ENCODE data around the gene C6orf132. TPM values are rescaled to one million over a fixed set of nuclear protein-coding genes. Genes with fewer than 3 reads are reported as not detected.

Gene C6orf132
- total and polyA plus RNA-seq, 2 of the 4 experiments (the other 2 are of a cell fraction), result 0.72 to 1.7 TPM

DNA sequence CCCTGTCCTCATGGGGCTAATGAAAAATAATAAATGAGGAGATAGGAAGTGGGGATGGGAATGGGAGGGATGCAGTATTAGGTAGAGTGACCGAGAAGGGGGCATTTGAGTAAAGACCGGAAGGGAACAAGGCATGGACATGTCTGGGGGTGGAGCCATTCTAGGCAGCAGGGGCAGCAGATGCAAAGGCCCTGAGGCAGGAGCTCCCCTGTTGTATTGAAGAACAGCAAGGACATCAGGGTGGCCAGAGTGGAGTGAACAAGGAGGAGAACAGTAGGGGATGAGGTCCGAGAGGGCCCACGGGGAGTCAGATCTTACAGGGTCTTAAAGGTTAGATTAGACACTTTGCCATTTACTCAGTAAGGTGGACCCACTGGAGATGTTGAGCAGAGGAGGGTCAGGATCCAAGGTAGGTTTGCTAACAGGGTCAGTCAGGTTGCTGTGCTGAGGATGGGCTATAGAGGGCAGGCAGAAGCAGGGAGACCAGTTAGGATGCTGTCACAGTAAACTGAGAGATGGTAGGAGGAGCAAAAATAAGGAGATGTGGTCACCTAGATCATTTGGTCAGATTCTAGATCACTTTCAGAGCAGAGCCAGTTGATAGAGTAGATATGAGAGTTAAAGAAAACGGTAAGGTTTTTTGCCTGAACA is 73.4 kb downstream of the C6orf132 start:
- Histone ChIP-seq H3K9me1 (ENCODE audit: insufficient read depth, low read length) (no peaks in the 10 kb centered on the region), H3K36me3 (ENCODE audit: control insufficient read depth, insufficient read depth, low read length) (peaks cover 58% of the 10 kb centered on the region), H2BK15ac (ENCODE audit: low read depth, low read length) (no peak overlapping the region), H2AFZ (replicated peaks; ENCODE audit: low read length, poor library complexity) (no peak overlapping the region), H3K27ac (ENCODE audit: insufficient read depth, low read length) (no peak overlapping the region), H4K8ac (ENCODE audit: low read depth in 2 of 2, low read length in 2 of 2) (no peak overlapping the region), H3K4ac (ENCODE audit: low read depth, low read length) (no peak overlapping the region), H2BK20ac (ENCODE audit: low read depth, low read length) (no peak overlapping the region), H3K56ac (ENCODE audit: extremely low read depth, insufficient read depth, low read length) (no peak overlapping the region), H3K23ac (ENCODE audit: low read depth, low read length) (no peak overlapping the region), H3K4me3 (ENCODE audit: insufficient read depth, low read depth, low read length) (no peak overlapping the region), H2AK9ac (replicated peaks; ENCODE audit: low read depth, low read length, poor library complexity) (no peak overlapping the region), H3K14ac (replicated peaks; ENCODE audit: low read depth, low read length) (no peak overlapping the region), H3K4me1 (ENCODE audit: control insufficient read depth, insufficient read depth, low read length) (no peaks in the 10 kb centered on the region), H3K9ac (ENCODE audit: low read depth, low read length) (no peak overlapping the region), H2AK5ac (ENCODE audit: low read depth, low read length) (no peak overlapping the region), H2BK120ac (ENCODE audit: low read depth, low read length) (no peak overlapping the region), H3K9me3 (ENCODE audit: control insufficient read depth, insufficient read depth, low read length) (no peaks in the 10 kb centered on the region), H3K79me1 (ENCODE audit: low read depth in 1 of 2, low read length in 2 of 2) (no peaks in the 10 kb centered on the region), H2BK5ac (ENCODE audit: low read depth, low read length, poor library complexity, severe bottlenecking) (no peak overlapping the region), H3K18ac (ENCODE audit: low read depth, low read length) (no peak overlapping the region), H3K4me2 (ENCODE audit: low read depth, low read length) (no peak overlapping the region), H3K27me3 (ENCODE audit: control insufficient read depth, insufficient read depth, low read length) (no peaks in the 10 kb centered on the region), H4K91ac (ENCODE audit: insufficient read depth, low read depth, low read length) (no peak overlapping the region), H4K20me1 (ENCODE audit: insufficient read depth, low read length) (no peaks in the 10 kb centered on the region), H4K5ac (ENCODE audit: low read depth, low read length) (no peak overlapping the region)
- ATAC-seq (ENCODE audit: low read depth) (no peak), DNase-seq (no peak)
- in situ Hi-C loops (cut with MboI; ENCODE audit: low sequenced_read_pairs), result no loop called here
- dilution Hi-C loops (cut with HindIII; ENCODE audit: low sequenced_read_pairs, unreplicated experiment), result no loop called here
- ChIA-PET CTCF (no interaction called here), POLR2A (ENCODE audit: unreplicated experiment) (no interaction called here)
- intact Hi-C loops (cut with micrococcal nuclease), result no loop called here
- TF ChIP-seq, protein P1, sequence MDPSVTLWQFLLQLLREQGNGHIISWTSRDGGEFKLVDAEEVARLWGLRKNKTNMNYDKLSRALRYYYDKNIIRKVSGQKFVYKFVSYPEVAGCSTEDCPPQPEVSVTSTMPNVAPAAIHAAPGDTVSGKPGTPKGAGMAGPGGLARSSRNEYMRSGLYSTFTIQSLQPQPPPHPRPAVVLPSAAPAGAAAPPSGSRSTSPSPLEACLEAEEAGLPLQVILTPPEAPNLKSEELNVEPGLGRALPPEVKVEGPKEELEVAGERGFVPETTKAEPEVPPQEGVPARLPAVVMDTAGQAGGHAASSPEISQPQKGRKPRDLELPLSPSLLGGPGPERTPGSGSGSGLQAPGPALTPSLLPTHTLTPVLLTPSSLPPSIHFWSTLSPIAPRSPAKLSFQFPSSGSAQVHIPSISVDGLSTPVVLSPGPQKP (IDR thresholded peaks at IDR 0.05; ENCODE audit: borderline replicate concordance, low read depth, low read length), result no peak
- TF ChIP-seq MAZ (IDR thresholded peaks at IDR 0.05; ENCODE audit: borderline replicate concordance, low read depth, low read length), result no peak
- TF ChIP-seq, protein P2, sequence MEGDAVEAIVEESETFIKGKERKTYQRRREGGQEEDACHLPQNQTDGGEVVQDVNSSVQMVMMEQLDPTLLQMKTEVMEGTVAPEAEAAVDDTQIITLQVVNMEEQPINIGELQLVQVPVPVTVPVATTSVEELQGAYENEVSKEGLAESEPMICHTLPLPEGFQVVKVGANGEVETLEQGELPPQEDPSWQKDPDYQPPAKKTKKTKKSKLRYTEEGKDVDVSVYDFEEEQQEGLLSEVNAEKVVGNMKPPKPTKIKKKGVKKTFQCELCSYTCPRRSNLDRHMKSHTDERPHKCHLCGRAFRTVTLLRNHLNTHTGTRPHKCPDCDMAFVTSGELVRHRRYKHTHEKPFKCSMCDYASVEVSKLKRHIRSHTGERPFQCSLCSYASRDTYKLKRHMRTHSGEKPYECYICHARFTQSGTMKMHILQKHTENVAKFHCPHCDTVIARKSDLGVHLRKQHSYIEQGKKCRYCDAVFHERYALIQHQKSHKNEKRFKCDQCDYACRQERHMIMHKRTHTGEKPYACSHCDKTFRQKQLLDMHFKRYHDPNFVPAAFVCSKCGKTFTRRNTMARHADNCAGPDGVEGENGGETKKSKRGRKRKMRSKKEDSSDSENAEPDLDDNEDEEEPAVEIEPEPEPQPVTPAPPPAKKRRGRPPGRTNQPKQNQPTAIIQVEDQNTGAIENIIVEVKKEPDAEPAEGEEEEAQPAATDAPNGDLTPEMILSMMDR (conservative IDR thresholded peaks at IDR 0.05; ENCODE audit: low read depth, low read length), result no peak
- no peak for TF ChIP-seq CHD1 (IDR thresholded peaks at IDR 0.05; ENCODE audit: low read depth, low read length)
- TF ChIP-seq RAD21 (IDR thresholded peaks at IDR 0.05; ENCODE audit: low read length), result no peak
- no peak for TF ChIP-seq SMC3 (IDR thresholded peaks at IDR 0.05; ENCODE audit: low read depth, low read length)
- no peak for TF ChIP-seq CEBPB (IDR thresholded peaks at IDR 0.05; ENCODE audit: low read depth, low read length)
- no peak for TF ChIP-seq MXI1 (IDR thresholded peaks at IDR 0.05; ENCODE audit: borderline replicate concordance, low read depth, low read length)
- no peak for TF ChIP-seq NFE2L2 (IDR thresholded peaks at IDR 0.05; ENCODE audit: low read depth, low read length)
- TF ChIP-seq, protein P3, sequence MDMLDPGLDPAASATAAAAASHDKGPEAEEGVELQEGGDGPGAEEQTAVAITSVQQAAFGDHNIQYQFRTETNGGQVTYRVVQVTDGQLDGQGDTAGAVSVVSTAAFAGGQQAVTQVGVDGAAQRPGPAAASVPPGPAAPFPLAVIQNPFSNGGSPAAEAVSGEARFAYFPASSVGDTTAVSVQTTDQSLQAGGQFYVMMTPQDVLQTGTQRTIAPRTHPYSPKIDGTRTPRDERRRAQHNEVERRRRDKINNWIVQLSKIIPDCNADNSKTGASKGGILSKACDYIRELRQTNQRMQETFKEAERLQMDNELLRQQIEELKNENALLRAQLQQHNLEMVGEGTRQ (IDR thresholded peaks at IDR 0.05; ENCODE audit: low read depth, low read length), result no peak
- no peak for TF ChIP-seq RFX5 (IDR thresholded peaks at IDR 0.05; ENCODE audit: low read depth, low read length)
- no peak for TF ChIP-seq MAFK (IDR thresholded peaks at IDR 0.05; ENCODE audit: low read depth, low read length)
- TF ChIP-seq BHLHE40 (IDR thresholded peaks at IDR 0.05; ENCODE audit: low read depth, low read length), result no peak
- no peak for TF ChIP-seq FOS (IDR thresholded peaks at IDR 0.05; ENCODE audit: low read depth, low read length)
- no peak for TF ChIP-seq POLR2A (IDR thresholded peaks at IDR 0.05; ENCODE audit: low read depth, low read length)
- TF ChIP-seq RCOR1 (IDR thresholded peaks at IDR 0.05; ENCODE audit: insufficient replicate concordance, low read length), result no peak
- 93 to 100% methylated on average over 1 to 3 of the region's 5 CpGs for WGBS, 2 experiments (ENCODE audit: extremely low coverage in 2 of 2, insufficient read length in 1 of 2)
- no TSS peak for BruUV-seq (replicated peaks)

Data from IMR-90 (cell line).